ENCODE data around the gene ACTBL2.

DNA sequence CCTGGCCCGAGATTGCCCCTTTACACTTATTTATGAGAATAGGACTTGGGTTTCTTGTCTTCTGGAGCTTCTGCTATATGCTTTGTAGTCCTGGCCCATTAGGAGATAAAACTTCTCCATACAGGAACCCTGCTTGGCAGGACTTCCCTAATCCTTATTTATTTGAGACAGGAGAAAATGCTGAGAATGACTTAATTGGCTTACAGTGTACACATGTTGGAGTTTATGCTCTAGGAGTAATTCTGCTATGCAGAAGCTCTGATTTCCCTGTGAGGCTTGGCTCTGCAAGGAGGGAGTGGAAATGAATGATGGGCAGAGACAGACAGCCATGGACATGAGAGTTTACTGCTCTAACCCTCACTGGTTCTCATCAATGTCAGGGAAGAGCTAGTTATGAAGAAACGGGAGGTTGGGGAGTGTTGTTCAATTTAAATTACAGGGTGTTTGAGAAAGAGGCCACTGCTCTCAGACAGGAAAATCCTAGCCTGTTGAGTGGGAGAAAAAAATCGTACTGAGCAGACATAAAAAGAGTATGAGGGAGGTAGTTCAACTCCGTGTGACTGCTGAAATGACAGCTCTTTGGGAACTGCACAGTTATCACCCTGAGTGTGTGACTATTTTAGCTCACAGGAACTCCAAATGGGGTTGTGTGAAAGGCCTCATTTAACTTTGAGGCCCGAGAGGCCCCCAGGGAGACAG, 37.5 kb downstream of the ACTBL2 start:
- TF ChIP-seq, protein P1, sequence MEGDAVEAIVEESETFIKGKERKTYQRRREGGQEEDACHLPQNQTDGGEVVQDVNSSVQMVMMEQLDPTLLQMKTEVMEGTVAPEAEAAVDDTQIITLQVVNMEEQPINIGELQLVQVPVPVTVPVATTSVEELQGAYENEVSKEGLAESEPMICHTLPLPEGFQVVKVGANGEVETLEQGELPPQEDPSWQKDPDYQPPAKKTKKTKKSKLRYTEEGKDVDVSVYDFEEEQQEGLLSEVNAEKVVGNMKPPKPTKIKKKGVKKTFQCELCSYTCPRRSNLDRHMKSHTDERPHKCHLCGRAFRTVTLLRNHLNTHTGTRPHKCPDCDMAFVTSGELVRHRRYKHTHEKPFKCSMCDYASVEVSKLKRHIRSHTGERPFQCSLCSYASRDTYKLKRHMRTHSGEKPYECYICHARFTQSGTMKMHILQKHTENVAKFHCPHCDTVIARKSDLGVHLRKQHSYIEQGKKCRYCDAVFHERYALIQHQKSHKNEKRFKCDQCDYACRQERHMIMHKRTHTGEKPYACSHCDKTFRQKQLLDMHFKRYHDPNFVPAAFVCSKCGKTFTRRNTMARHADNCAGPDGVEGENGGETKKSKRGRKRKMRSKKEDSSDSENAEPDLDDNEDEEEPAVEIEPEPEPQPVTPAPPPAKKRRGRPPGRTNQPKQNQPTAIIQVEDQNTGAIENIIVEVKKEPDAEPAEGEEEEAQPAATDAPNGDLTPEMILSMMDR (IDR thresholded peaks at IDR 0.05 in 8 of 11, conservative IDR thresholded peaks at IDR 0.05 in 3 of 11) = no peak
- TF ChIP-seq POLR2A (IDR thresholded peaks at IDR 0.05) (no peak), POLR2AphosphoS5 (IDR thresholded peaks at IDR 0.05) (no peak)
